NCI-H1092 treated with DMSO at 0.1 percent for 48 hours (cell line): Measurements from ENCODE around the gene RRP36.
"Not testable (repeated sequence)": the region's sequence is repeated elsewhere in the genome, so short reads cannot be mapped to it uniquely, and the experiment has no call there.

Experiments
- DNase-seq: peaks from one replicate; lab custom pipeline; 2025; lab: John Stamatoyannopoulos, UW

RRP36 gene

GRCh38 chr6:43021270-43022047, at the start of gene RRP36:
RRP36 (plus strand) TSS chr6:43021623; CDS start chr6:43021655, 32 bp downstream.
- peak; percentile 67 for DNase-seq

- DNase-seq = no peak
Observed at GRCh38 chr6:42971746-42972327, 49.6 kb upstream of the RRP36 start.

GRCh38 chr6:42973926-42974325, 47.5 kb upstream of the RRP36 start:
- no peak for DNase-seq

- DNase-seq = no peak
Observed at GRCh38 chr6:42974919-42975505, 46.4 kb upstream of the RRP36 start.

- DNase-seq = no peak
Observed at GRCh38 chr6:42978487-42978838, 43.0 kb upstream of the RRP36 start.

GRCh38 chr6:42978839-42979522, 42.4 kb upstream of the RRP36 start, which contains the start of gene PEX6:
PEX6 (minus strand) TSS chr6:42979181; CDS start chr6:42979150, 31 bp downstream.
- peak; percentile 97 for DNase-seq

- no peak for DNase-seq
Observed at GRCh38 chr6:42979523-42980177, 41.8 kb upstream of the RRP36 start.

GRCh38 chr6:42981836-42982235, 39.6 kb upstream of the RRP36 start:
- no peak for DNase-seq

- peak; percentile 100 for DNase-seq
Observed at GRCh38 chr6:42984001-42984923, 37.2 kb upstream of the RRP36 start, which contains the start of gene PPP2R5D. PPP2R5D (plus strand) TSS chr6:42984570; CDS start chr6:42984678, 108 bp downstream.

- no peak for DNase-seq
Observed at GRCh38 chr6:42984924-42985475, 36.4 kb upstream of the RRP36 start.

- no peak for DNase-seq
Observed at GRCh38 chr6:42987533-42988451, 33.6 kb upstream of the RRP36 start.

- no peak for DNase-seq
Observed at GRCh38 chr6:42988486-42989020, 32.9 kb upstream of the RRP36 start.

- no peak for DNase-seq
Observed at GRCh38 chr6:42989923-42990322, 31.5 kb upstream of the RRP36 start.

GRCh38 chr6:42993445-42993844, 28.0 kb upstream of the RRP36 start:
- no peak for DNase-seq

GRCh38 chr6:42996513-42996912, 24.9 kb upstream of the RRP36 start:
- DNase-seq = no peak

GRCh38 chr6:42998205-42998604, 23.2 kb upstream of the RRP36 start:
- not testable (repeated sequence) for DNase-seq

GRCh38 chr6:43001843-43002242, 19.6 kb upstream of the RRP36 start:
- DNase-seq = no peak

- no peak for DNase-seq
Observed at GRCh38 chr6:43005844-43006243, 15.6 kb upstream of the RRP36 start.

GRCh38 chr6:43006251-43006650, 15.2 kb upstream of the RRP36 start:
- DNase-seq = no peak
